SK-N-SH (cell line): ENCODE data around the gene SORBS1. TPM values are rescaled to one million over a fixed set of nuclear protein-coding genes. Genes with fewer than 3 reads are reported as not detected.

Experiments
- CTCF ChIA-PET: fragments of 300-600, 350-600 bp; formaldehyde crosslinking; extraction: SDS; loops from one replicate; lab custom pipeline; 2021; lab: Yijun Ruan, JAX
- POLR2A ChIA-PET: fragments of 350-600 bp; sonication (Branson Sonifier 250); formaldehyde crosslinking; extraction: SDS; loops from one replicate; lab custom pipeline; 2020; ENCODE audit warnings: antibody characterized with exemption, inconsistent platforms; lab: Yijun Ruan, JAX
- DNase-seq: peaks from one replicate; pipeline ENCODE4 v3.0.0; 2012
- H2AFZ ChIP-seq: fragments of 200-600 bp; sonication (generic); 2 replicates; pipeline ENCODE4 v1.8.1; 2016; ENCODE audit warnings: antibody characterized with exemption, mild to moderate bottlenecking, low read depth
- H3F3A ChIP-seq: fragments of 200-600 bp; sonication (generic); replicated peaks from 2 replicates; pipeline ENCODE3; 2016; ENCODE audit warnings: antibody characterized with exemption, mild to moderate bottlenecking; ENCODE audit not compliant: insufficient read depth
- H3K27ac ChIP-seq, 2 experiments: fragments of 200-500 bp in 1 of 2; fragments of 200-600 bp in 1 of 2; sonication (Bioruptor generic) in 1 of 2; sonication (generic), shearing (Covaris generic) in 1 of 2; 2 replicates each; pipeline versions ENCODE4 v1.5.1 to v1.6.1; 2014 to 2016; ENCODE audit warnings: low read depth in 2 of 2, inconsistent platforms in 1 of 2, low read length in 1 of 2, mild to moderate bottlenecking in 1 of 2, mixed read lengths in 1 of 2
- H3K27me3 ChIP-seq: fragments of 200-600 bp; sonication (generic), shearing (Covaris generic); 2 replicates; pipeline ENCODE4 v1.6.1; 2016; ENCODE audit warnings: mixed run types; ENCODE audit not compliant: insufficient read depth
- H3K36me3 ChIP-seq, 2 experiments: fragments of 200-500 bp in 1 of 2; fragments of 200-600 bp in 1 of 2; sonication (Bioruptor generic) in 1 of 2; sonication (generic) in 1 of 2; replicated peaks in 1 of 2; 2 replicates each; pipeline versions ENCODE3 to v1.5.1; 2014 to 2016; ENCODE audit warnings: low read length in 1 of 2, mild to moderate bottlenecking in 1 of 2; ENCODE audit not compliant: insufficient read depth in 2 of 2, control insufficient read depth in 1 of 2
- H3K4me1 ChIP-seq, 2 experiments: fragments of 200-500 bp in 1 of 2; fragments of 200-600 bp in 1 of 2; sonication (Bioruptor generic) in 1 of 2; sonication (generic), shearing (Covaris generic) in 1 of 2; 2 replicates each; pipeline versions ENCODE4 v1.5.1 to v1.6.1; 2014 to 2016; ENCODE audit warnings: low read depth in 1 of 2, low read length in 1 of 2, mixed run types in 1 of 2; ENCODE audit not compliant: insufficient read depth in 2 of 2, control insufficient read depth in 1 of 2
- H3K4me2 ChIP-seq: fragments of 200-600 bp; sonication (generic), shearing (Covaris generic); 2 replicates; pipeline ENCODE4 v1.6.1; 2017; ENCODE audit warnings: mixed run types
- H3K4me3 ChIP-seq, 2 experiments: fragments of 200-500 bp in 1 of 2; fragments of 200-600 bp in 1 of 2; sonication (Bioruptor generic) in 1 of 2; sonication (generic), shearing (Covaris generic) in 1 of 2; 2 replicates each; pipeline versions ENCODE4 v1.5.1 to v1.8.1; 2014 to 2016; ENCODE audit warnings: low read depth in 2 of 2, inconsistent platforms in 1 of 2, low read length in 1 of 2, mild to moderate bottlenecking in 1 of 2, mixed read lengths in 1 of 2, moderate library complexity in 1 of 2
- H3K79me2 ChIP-seq: fragments of 200-600 bp; sonication (generic); 2 replicates; pipeline ENCODE4 v1.8.1; 2017; ENCODE audit warnings: mild to moderate bottlenecking; ENCODE audit not compliant: insufficient read depth
- H3K9ac ChIP-seq: fragments of 200-600 bp; sonication (generic); 2 replicates; pipeline ENCODE4 v1.6.1; 2017; ENCODE audit warnings: mixed run types
- H3K9me2 ChIP-seq: fragments of 200-600 bp; sonication (generic); 2 replicates; pipeline ENCODE4 v1.6.1; 2017; ENCODE audit warnings: mixed run types
- H3K9me3 ChIP-seq: fragments of 200-600 bp; sonication (generic); 2 replicates; pipeline ENCODE4 v1.6.1; 2017; ENCODE audit warnings: mixed run types, mild to moderate bottlenecking, moderate library complexity
- H4K20me1 ChIP-seq: fragments of 200-600 bp; sonication (generic); 2 replicates; pipeline ENCODE4 v1.6.1; 2017; ENCODE audit warnings: mild to moderate bottlenecking, mixed run types; ENCODE audit not compliant: insufficient read depth
- EZH2phosphoT487 ChIP-seq: fragments of 200-600 bp; sonication (generic); IDR thresholded peaks from 2 replicates; pipeline ENCODE4 v1.6.1; 2017; ENCODE audit warnings: low read depth, mixed run types, mild to moderate bottlenecking, antibody characterized with exemption, moderate library complexity, borderline replicate concordance
- MEF2A ChIP-seq: IDR thresholded peaks from 2 replicates; pipeline ENCODE4 v1.4.0; 2012; ENCODE audit warnings: low read depth, borderline replicate concordance
- MXI1 ChIP-seq: IDR thresholded peaks from 2 replicates; pipeline ENCODE4 v1.6.1; 2012; ENCODE audit warnings: mild to moderate bottlenecking, low read depth, low read length, improper control_type of control experiment
- NFIC ChIP-seq: IDR thresholded peaks from 2 replicates; pipeline ENCODE4 v1.4.0; 2012; ENCODE audit warnings: borderline replicate concordance
- RCOR1 ChIP-seq: fragments of 150-350 bp; IDR thresholded peaks from 2 replicates; pipeline ENCODE4 v1.6.1; 2017; ENCODE audit warnings: antibody characterized with exemption, low read length
- WGBS: methylation state at CpG from one replicate; pipeline ENCODE4 v1.1.6; 2017; ENCODE audit warnings: low lambda C conversion rate; 5-methylcytosine and 5-hydroxymethylcytosine counted together
- polyA plus RNA-seq, 3 experiments: library from polyadenylated mRNA; depleted of rRNA; stranded (reverse); fragments of >200 nt; gene quantifications; 2 replicates each; pipeline ENCODE4 v1.2.3, GENCODE V29; 2012
- TF ChIP-seq, protein P1 (sequence below): IDR thresholded peaks from 2 replicates; pipeline ENCODE4 v1.6.1; 2012; ENCODE audit warnings: mild to moderate bottlenecking, low read depth, low read length, moderate library complexity
- TF ChIP-seq, protein P2 (sequence below): fragments of 150-350 bp; IDR thresholded peaks from 2 replicates; pipeline ENCODE4 v1.6.1; 2016; ENCODE audit warnings: mild to moderate bottlenecking, low read depth, low read length
- TF ChIP-seq, protein P3 (sequence below): IDR thresholded peaks from 2 replicates; pipeline ENCODE4 v1.4.0; 2012; ENCODE audit warnings: low read depth, borderline replicate concordance

Gene SORBS1
- polyA plus RNA-seq, 1 of the 3 experiments (the other 2 are of a cell fraction) = 0.36 TPM

DNA sequence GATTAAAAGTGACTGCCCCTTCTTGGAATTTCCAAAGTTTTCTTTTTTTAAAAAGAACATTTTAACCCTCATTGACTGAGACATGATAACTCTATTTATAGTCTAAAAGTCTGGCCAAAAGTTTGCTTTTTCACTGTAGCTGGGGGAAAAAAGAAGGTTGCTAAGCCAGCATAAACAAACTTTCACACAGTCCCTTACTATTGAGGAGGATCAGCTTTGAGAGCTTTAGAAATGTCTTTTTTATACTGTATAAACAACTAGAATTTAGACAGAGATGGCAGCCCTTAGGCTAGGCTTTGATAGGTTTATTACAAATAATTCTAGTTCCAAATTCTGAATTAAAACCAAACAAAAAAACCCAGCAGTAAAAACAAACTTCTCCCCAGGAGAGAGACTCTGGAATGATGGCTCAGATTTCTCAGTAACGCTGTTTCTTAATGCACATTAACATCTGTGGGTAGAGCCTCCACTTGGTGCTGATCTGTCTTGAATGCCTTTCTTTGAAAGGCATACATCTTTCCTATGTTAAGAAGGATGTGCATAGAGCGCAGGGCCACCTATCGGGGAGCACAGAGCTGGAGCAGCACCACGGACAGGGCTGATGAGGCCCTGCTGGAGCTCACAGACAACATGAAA, 169.5 kb downstream of the SORBS1 start:
- TF ChIP-seq EZH2phosphoT487 (no peak), RCOR1 (no peak)
- TF ChIP-seq, protein P1, sequence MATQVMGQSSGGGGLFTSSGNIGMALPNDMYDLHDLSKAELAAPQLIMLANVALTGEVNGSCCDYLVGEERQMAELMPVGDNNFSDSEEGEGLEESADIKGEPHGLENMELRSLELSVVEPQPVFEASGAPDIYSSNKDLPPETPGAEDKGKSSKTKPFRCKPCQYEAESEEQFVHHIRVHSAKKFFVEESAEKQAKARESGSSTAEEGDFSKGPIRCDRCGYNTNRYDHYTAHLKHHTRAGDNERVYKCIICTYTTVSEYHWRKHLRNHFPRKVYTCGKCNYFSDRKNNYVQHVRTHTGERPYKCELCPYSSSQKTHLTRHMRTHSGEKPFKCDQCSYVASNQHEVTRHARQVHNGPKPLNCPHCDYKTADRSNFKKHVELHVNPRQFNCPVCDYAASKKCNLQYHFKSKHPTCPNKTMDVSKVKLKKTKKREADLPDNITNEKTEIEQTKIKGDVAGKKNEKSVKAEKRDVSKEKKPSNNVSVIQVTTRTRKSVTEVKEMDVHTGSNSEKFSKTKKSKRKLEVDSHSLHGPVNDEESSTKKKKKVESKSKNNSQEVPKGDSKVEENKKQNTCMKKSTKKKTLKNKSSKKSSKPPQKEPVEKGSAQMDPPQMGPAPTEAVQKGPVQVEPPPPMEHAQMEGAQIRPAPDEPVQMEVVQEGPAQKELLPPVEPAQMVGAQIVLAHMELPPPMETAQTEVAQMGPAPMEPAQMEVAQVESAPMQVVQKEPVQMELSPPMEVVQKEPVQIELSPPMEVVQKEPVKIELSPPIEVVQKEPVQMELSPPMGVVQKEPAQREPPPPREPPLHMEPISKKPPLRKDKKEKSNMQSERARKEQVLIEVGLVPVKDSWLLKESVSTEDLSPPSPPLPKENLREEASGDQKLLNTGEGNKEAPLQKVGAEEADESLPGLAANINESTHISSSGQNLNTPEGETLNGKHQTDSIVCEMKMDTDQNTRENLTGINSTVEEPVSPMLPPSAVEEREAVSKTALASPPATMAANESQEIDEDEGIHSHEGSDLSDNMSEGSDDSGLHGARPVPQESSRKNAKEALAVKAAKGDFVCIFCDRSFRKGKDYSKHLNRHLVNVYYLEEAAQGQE = peak; percentile 96
- Histone ChIP-seq H3K27ac (no peak overlapping the region), H2AFZ (no peak overlapping the region), H3K4me2 (no peak overlapping the region), H3K79me2 (no peaks in the 10 kb centered on the region), H4K20me1 (no peaks in the 10 kb centered on the region), H3K9ac (no peak overlapping the region), H3K27me3 (no peaks in the 10 kb centered on the region), H3K4me3 (no peak overlapping the region), H3K9me3 (no peaks in the 10 kb centered on the region), H3K4me1 (no peaks in the 10 kb centered on the region), H3F3A (no peaks in the 10 kb centered on the region), H3K36me3 (no peaks in the 10 kb centered on the region), H3K9me2 (no peaks in the 10 kb centered on the region)
- 81% methylated on average over 4 of the region's 4 CpGs for WGBS
- no peak for DNase-seq
- POLR2A ChIA-PET = no interaction called here
- CTCF ChIA-PET = interaction anchor here (1.1 to 1.7 kb wide), 4 partner anchors 14 to 209 kb away, joined by 3 to 5 read pairs (median 4); no protein-coding TSS in a partner anchor

DNA sequence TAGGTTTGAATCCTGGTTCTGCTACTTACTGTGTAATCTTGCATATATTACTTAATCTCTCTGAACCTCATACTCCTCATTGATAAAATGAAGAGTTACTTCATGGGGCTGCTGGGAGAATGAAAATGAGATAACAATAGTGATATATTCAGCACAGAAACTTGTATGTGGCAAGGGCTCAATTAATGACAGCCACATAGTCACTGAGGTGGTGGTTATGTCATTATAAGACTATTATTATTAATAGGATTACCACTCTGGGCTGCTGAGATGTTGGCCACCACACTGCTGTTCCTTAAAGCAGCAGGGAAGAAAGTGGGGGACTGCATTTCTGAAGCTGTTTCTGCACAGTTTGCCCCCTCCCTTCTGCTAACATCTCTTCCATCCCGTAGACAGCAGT, 170.0 kb downstream of the SORBS1 start:
- Histone ChIP-seq H3K27me3 (no peaks in the 10 kb centered on the region; the same call in 1 of the 2 replicates), H3K9ac (no peak overlapping the region), H3K36me3 (no peaks in the 10 kb centered on the region), H3K27ac (no peak overlapping the region), H3K79me2 (no peaks in the 10 kb centered on the region), H3K4me2 (no peak overlapping the region), H2AFZ (no peak overlapping the region), H3F3A (no peaks in the 10 kb centered on the region), H3K4me3 (no peak overlapping the region), H3K9me2 (no peaks in the 10 kb centered on the region), H3K4me1 (no peaks in the 10 kb centered on the region), H3K9me3 (no peaks in the 10 kb centered on the region), H4K20me1 (no peaks in the 10 kb centered on the region)
- TF ChIP-seq, protein P2, sequence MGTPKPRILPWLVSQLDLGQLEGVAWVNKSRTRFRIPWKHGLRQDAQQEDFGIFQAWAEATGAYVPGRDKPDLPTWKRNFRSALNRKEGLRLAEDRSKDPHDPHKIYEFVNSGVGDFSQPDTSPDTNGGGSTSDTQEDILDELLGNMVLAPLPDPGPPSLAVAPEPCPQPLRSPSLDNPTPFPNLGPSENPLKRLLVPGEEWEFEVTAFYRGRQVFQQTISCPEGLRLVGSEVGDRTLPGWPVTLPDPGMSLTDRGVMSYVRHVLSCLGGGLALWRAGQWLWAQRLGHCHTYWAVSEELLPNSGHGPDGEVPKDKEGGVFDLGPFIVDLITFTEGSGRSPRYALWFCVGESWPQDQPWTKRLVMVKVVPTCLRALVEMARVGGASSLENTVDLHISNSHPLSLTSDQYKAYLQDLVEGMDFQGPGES = no peak
- no peak for TF ChIP-seq MEF2A
- no peak for TF ChIP-seq NFIC
- TF ChIP-seq, protein P3, sequence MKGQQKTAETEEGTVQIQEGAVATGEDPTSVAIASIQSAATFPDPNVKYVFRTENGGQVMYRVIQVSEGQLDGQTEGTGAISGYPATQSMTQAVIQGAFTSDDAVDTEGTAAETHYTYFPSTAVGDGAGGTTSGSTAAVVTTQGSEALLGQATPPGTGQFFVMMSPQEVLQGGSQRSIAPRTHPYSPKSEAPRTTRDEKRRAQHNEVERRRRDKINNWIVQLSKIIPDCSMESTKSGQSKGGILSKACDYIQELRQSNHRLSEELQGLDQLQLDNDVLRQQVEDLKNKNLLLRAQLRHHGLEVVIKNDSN = no peak
- no peak for TF ChIP-seq MXI1
- POLR2A ChIA-PET = no interaction called here
- 37% methylated on average over 1 of the region's 1 CpG for WGBS
- DNase-seq = no peak
- CTCF ChIA-PET = interaction anchor here (1.1 to 1.7 kb wide), 3 partner anchors 13 to 209 kb away, joined by 3 to 5 read pairs (median 4); no protein-coding TSS in a partner anchor
